GM15510 (cell line): ENCODE measurements around the gene TCN2.
A peak's percentile ranks its signal among the peaks of the same experiment; 100 is the strongest.

Source experiments
- POLR2A ChIP-seq: IDR thresholded peaks from 3 replicates; pipeline ENCODE4 v1.6.1; 2011; ENCODE audit warnings: borderline replicate concordance; ENCODE audit not compliant: insufficient read length; ENCODE audit errors: extremely low read depth

TCN2 gene

GRCh38 chr22:30650508-30651116 is 43.6 kb downstream of the TCN2 start:
- TF ChIP-seq POLR2A, result no peak

GRCh38 chr22:30652852-30653251 is 45.9 kb downstream of the TCN2 start:
- no peak for TF ChIP-seq POLR2A

- TF ChIP-seq POLR2A, result no peak
These were observed 47.4 kb downstream of the TCN2 start for GRCh38 chr22:30654361-30654760.

- no peak for TF ChIP-seq POLR2A
These were observed 48.6 kb downstream of the TCN2 start for GRCh38 chr22:30655532-30655931.

- no peak for TF ChIP-seq POLR2A
These were observed 55.1 kb downstream of the TCN2 start for GRCh38 chr22:30662040-30662439.

- no peak for TF ChIP-seq POLR2A
These were observed 57.8 kb downstream of the TCN2 start for GRCh38 chr22:30664798-30665197.

- TF ChIP-seq POLR2A, result no peak
These were observed 58.3 kb downstream of the TCN2 start for GRCh38 chr22:30665266-30665665.

GRCh38 chr22:30665786-30666185 is 58.8 kb downstream of the TCN2 start:
- no peak for TF ChIP-seq POLR2A

- no peak for TF ChIP-seq POLR2A
These were observed 60.1 kb downstream of the TCN2 start for GRCh38 chr22:30667107-30667493.

GRCh38 chr22:30667494-30668385 is 60.8 kb downstream of the TCN2 start, which contains the start of gene DUSP18:
TSS of gene DUSP18 (minus strand) at chr22:30667875. CDS start at chr22:30664003, 3,872 bp downstream.
- TF ChIP-seq POLR2A, result peak; percentile 68

GRCh38 chr22:30668386-30668710 is 61.4 kb downstream of the TCN2 start:
- no peak for TF ChIP-seq POLR2A

- TF ChIP-seq POLR2A, result no peak
These were observed 64.1 kb downstream of the TCN2 start for GRCh38 chr22:30671071-30671470.

- TF ChIP-seq POLR2A, result no peak
These were observed 66.2 kb downstream of the TCN2 start for GRCh38 chr22:30673136-30673535.

GRCh38 chr22:30674482-30674881 is 67.5 kb downstream of the TCN2 start:
- TF ChIP-seq POLR2A, result no peak

- no peak for TF ChIP-seq POLR2A
These were observed 68.5 kb downstream of the TCN2 start for GRCh38 chr22:30675436-30675835.
